ENCODE results near the gene COL3A1. TPM values are rescaled to one million over a fixed set of nuclear protein-coding genes. Genes with fewer than 3 reads are reported as not detected.

The COL3A1 gene
- total RNA-seq, 1 donor from 2014 or later = not detected

GRCh38 chr2:188984680-188985079, 10.5 kb downstream of the COL3A1 start:
- no peak for TF ChIP-seq CTCF (IDR thresholded peaks at IDR 0.05; ENCODE audit: partially characterized antibody, unreplicated experiment)
- Mint-ChIP-seq H3K4me3 (ENCODE audit: unreplicated experiment) (no peak overlapping the region), H3K36me3 (ENCODE audit: unreplicated experiment) (no peaks in the 10 kb centered on the region), H3K27me3 (ENCODE audit: unreplicated experiment) (no peaks in the 10 kb centered on the region), H3K27ac (ENCODE audit: unreplicated experiment) (no peak overlapping the region), H3K4me1 (ENCODE audit: low read depth, unreplicated experiment) (no peaks in the 10 kb centered on the region), H3K9me3 (ENCODE audit: unreplicated experiment) (no peaks in the 10 kb centered on the region)
- no peak for DNase-seq

GRCh38 chr2:188986839-188987238, 12.7 kb downstream of the COL3A1 start:
- H3K9me3 Mint-ChIP-seq (ENCODE audit: unreplicated experiment) = no peaks in the 10 kb centered on the region
- DNase-seq = no peak
- H3K4me3 Mint-ChIP-seq (ENCODE audit: unreplicated experiment) = no peak overlapping the region
- no peak overlapping the region for H3K27ac Mint-ChIP-seq (ENCODE audit: unreplicated experiment)
- no peaks in the 10 kb centered on the region for H3K27me3 Mint-ChIP-seq (ENCODE audit: unreplicated experiment)
- no peaks in the 10 kb centered on the region for H3K4me1 Mint-ChIP-seq (ENCODE audit: low read depth, unreplicated experiment)
- H3K36me3 Mint-ChIP-seq (ENCODE audit: unreplicated experiment) = no peaks in the 10 kb centered on the region
- TF ChIP-seq CTCF (IDR thresholded peaks at IDR 0.05; ENCODE audit: partially characterized antibody, unreplicated experiment) = no peak

GRCh38 chr2:188993247-188993646, 19.1 kb downstream of the COL3A1 start:
- Mint-ChIP-seq H3K4me1 (ENCODE audit: low read depth, unreplicated experiment) (no peaks in the 10 kb centered on the region), H3K36me3 (ENCODE audit: unreplicated experiment) (no peaks in the 10 kb centered on the region), H3K27ac (ENCODE audit: unreplicated experiment) (no peak overlapping the region), H3K9me3 (ENCODE audit: unreplicated experiment) (no peaks in the 10 kb centered on the region), H3K27me3 (ENCODE audit: unreplicated experiment) (no peaks in the 10 kb centered on the region), H3K4me3 (ENCODE audit: unreplicated experiment) (no peak overlapping the region)
- DNase-seq = no peak
- TF ChIP-seq CTCF (IDR thresholded peaks at IDR 0.05; ENCODE audit: partially characterized antibody, unreplicated experiment) = no peak

GRCh38 chr2:188997263-188997662, 23.1 kb downstream of the COL3A1 start:
- TF ChIP-seq CTCF (IDR thresholded peaks at IDR 0.05; ENCODE audit: partially characterized antibody, unreplicated experiment) = no peak
- Mint-ChIP-seq H3K9me3 (ENCODE audit: unreplicated experiment) (no peaks in the 10 kb centered on the region), H3K4me3 (ENCODE audit: unreplicated experiment) (no peak overlapping the region), H3K4me1 (ENCODE audit: low read depth, unreplicated experiment) (no peaks in the 10 kb centered on the region), H3K27me3 (ENCODE audit: unreplicated experiment) (no peaks in the 10 kb centered on the region), H3K36me3 (ENCODE audit: unreplicated experiment) (no peaks in the 10 kb centered on the region), H3K27ac (ENCODE audit: unreplicated experiment) (no peak overlapping the region)
- no peak for DNase-seq

GRCh38 chr2:189000221-189000620, 26.0 kb downstream of the COL3A1 start:
- Mint-ChIP-seq H3K4me1 (ENCODE audit: low read depth, unreplicated experiment) (no peaks in the 10 kb centered on the region), H3K9me3 (ENCODE audit: unreplicated experiment) (no peaks in the 10 kb centered on the region), H3K27me3 (ENCODE audit: unreplicated experiment) (no peaks in the 10 kb centered on the region), H3K27ac (ENCODE audit: unreplicated experiment) (no peak overlapping the region), H3K36me3 (ENCODE audit: unreplicated experiment) (no peaks in the 10 kb centered on the region), H3K4me3 (ENCODE audit: unreplicated experiment) (no peak overlapping the region)
- no peak for TF ChIP-seq CTCF (IDR thresholded peaks at IDR 0.05; ENCODE audit: partially characterized antibody, unreplicated experiment)
- no peak for DNase-seq
